ENCODE data around the gene TRH.

TRH gene

GRCh38 chr3:129962600-129962999 lies 11.9 kb upstream of the TRH start:
- TF ChIP-seq CTCF (conservative IDR thresholded peaks at IDR 0.05), result no peak
- H3K27ac ChIP-seq, result no peak overlapping the region

GRCh38 chr3:129965937-129966336 lies 8.6 kb upstream of the TRH start:
- H3K27ac ChIP-seq, result no peak overlapping the region
- TF ChIP-seq CTCF (conservative IDR thresholded peaks at IDR 0.05), result no peak

- TF ChIP-seq CTCF (conservative IDR thresholded peaks at IDR 0.05), result no peak
Measured at GRCh38 chr3:129966876-129967275, 7.6 kb upstream of the TRH start.

GRCh38 chr3:129967761-129968160 lies 6.8 kb upstream of the TRH start:
- TF ChIP-seq CTCF (conservative IDR thresholded peaks at IDR 0.05), result no peak
- no peak overlapping the region for H3K27ac ChIP-seq

More at GRCh38 chr3:129966876-129967275, 7.6 kb upstream of the TRH start:
- no peak overlapping the region for H3K27ac ChIP-seq

- no peak for TF ChIP-seq CTCF (conservative IDR thresholded peaks at IDR 0.05)
- no peak overlapping the region for H3K27ac ChIP-seq
Measured at GRCh38 chr3:129971351-129972052, 3.0 kb upstream of the TRH start.

- no peak for TF ChIP-seq CTCF (conservative IDR thresholded peaks at IDR 0.05)
- no peak overlapping the region for H3K27ac ChIP-seq
Measured at GRCh38 chr3:129972301-129972700, 2.2 kb upstream of the TRH start.

GRCh38 chr3:129973853-129974563 lies 512 bp upstream of the TRH start:
- H3K27ac ChIP-seq, result no peak overlapping the region
- TF ChIP-seq CTCF (conservative IDR thresholded peaks at IDR 0.05), result no peak
